ENCODE measurements around the gene TMEM203.
A peak's percentile ranks its signal among the peaks of the same experiment; 100 is the strongest.
"Not testable (repeated sequence)": the region's sequence is repeated elsewhere in the genome, so short reads cannot be mapped to it uniquely, and the experiment has no call there.

TMEM203 gene, protein sequence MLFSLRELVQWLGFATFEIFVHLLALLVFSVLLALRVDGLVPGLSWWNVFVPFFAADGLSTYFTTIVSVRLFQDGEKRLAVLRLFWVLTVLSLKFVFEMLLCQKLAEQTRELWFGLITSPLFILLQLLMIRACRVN

GRCh38 chr9:137205126-137206069, at the start of gene TMEM203, which contains the start of gene NDOR1:
Gene TMEM203 (minus strand): TSS chr9:137205648. CDS start chr9:137205414, 234 bp downstream.
Gene NDOR1 (plus strand): TSS chr9:137205700. CDS start chr9:137205778, 78 bp downstream.
- DNase-seq: peak; percentile 95

DNA sequence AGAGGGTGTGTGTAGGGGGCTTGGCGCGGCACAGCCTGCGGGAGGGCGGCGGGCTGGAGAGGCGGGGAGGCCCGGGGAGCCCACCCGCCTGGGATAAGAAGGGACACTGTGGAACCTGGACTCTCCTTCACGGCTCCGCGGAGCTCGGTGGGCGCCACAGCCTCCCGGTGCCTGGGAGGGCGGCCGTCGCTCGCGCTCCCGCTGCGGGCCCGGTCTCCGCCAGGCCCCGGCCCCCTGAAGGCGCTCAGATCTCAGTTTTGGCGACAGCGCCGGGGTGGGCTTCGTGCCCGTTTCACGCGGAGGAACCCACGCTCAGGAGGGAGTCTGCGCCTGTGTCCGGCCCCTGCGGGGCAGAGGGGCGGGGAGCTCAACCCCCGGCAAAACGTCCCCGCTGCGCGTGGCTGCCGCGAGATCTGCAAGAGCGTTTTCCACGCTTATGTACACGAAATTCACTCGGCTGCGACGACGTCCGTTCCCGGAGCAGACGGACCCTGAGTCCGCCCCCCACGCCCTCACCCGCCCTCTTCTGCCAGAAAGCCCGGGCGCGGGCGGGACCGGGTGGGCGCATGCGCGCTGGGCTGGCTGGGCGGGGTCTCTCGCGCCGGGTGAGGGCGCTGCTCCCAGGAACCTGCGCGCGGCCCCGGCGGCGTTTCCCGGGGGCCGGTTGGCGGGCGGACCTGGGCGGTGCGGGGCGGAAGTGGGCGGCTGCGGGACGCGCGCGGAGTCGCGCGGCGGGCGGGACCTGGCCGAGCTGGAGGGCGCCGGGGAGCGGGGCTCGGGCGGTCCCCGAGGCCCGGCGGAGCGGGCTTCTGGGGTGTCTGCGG, 49.4 kb upstream of the TMEM203 start, which contains the start of gene NELFB:
TSS of gene NELFB (plus strand) at position 704 of the 824 bp plus-strand sequence.
- peak; percentile 92 for DNase-seq

DNA sequence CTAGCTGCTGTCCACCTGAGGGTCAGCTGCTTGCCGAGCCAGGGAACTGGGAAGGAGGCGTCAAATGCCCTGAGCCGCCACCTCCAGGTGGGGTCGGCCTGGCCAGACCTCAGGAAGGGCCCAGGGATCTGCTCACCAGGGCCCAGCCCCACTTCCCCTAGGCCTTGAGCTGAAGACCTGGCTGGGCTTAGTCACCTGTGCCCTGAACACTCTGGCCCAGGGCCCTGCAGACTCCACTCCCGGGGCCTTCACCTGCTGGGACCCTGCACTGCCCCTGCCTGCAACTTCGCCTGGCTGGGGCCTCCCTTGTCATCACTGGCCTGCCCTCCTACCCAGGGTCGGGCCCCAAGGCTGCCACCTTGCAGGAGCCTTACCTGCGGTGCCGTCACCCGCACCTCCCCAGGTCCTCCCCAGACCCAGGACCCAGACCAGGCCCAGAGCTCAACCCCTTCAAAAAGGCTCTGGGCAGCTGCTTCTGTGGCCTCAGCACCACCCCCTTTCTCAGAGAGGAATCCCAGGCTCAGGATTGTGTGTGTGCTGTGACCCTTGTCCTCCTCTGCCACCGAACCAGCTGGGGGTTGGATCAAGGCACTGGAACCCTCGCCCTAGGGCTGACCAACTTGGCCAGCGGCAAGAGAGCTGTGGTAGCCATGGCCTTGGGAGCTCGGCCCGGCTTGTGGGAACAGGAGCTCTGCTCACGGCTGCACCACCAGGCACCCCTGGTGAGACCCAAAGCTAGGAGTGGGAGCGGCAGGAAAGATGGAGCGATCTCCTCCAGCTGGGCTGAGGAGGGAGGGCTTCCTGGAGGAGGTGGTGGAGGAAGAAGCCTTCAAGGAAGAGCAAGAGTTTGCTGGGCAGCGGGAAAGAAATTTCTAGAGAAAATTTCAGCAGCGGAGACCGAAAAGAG, 48.5 kb upstream of the TMEM203 start:
- no peak for DNase-seq

DNA sequence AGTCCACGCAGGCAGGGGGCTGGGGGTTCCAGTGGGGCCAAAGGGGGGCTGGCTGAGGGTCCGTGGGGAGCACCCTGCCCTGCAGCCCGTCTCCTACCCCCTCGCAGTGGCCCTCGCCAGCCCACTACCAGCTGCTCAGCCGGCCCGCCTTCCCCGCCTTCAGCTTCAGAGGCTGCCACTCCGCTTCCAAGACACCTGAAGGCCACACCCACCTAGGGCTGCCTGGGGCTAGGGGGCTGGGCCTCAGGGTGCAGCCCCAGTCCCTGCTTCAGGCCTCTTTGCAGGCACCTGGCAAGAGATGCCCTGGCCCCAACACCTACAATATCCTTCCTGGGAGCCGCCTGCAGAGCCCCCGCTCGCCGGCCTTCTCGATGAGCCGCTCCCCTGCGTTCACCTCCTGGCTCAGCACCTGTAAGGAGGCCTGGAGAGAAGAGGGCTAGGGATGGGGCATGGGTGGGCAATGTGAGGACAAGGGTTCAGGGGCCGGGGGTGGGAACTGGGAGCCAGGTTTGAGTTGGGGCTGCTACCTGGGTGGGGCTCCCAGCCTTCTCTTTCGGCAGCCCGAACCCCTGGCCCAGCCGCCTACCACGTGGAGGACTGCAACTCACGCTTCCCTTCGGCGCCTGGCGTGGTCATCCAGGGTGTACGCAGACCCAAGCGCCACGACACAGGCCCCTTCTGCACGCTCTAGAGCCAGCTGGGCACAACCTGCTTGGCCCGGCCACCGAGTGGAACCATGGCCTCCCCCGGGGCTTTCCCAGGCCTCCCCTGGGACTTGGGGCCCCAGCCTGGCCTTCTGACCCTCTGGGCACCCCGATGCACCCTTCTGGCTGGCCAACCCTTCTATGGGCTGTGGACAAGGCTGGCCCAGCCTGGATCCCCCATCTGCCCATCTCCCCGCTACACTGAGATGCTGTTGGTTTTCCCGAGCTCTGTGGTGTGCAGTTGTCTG, 47.4 kb upstream of the TMEM203 start:
- DNase-seq: no peak

GRCh38 chr9:137251490-137252268, 46.2 kb upstream of the TMEM203 start:
- DNase-seq: no peak

GRCh38 chr9:137251194-137251461, 45.7 kb upstream of the TMEM203 start, which contains the start of gene STPG3:
Gene STPG3 (plus strand): TSS chr9:137251286. CDS start chr9:137251287, 1 bp downstream.
- DNase-seq: no peak

DNA sequence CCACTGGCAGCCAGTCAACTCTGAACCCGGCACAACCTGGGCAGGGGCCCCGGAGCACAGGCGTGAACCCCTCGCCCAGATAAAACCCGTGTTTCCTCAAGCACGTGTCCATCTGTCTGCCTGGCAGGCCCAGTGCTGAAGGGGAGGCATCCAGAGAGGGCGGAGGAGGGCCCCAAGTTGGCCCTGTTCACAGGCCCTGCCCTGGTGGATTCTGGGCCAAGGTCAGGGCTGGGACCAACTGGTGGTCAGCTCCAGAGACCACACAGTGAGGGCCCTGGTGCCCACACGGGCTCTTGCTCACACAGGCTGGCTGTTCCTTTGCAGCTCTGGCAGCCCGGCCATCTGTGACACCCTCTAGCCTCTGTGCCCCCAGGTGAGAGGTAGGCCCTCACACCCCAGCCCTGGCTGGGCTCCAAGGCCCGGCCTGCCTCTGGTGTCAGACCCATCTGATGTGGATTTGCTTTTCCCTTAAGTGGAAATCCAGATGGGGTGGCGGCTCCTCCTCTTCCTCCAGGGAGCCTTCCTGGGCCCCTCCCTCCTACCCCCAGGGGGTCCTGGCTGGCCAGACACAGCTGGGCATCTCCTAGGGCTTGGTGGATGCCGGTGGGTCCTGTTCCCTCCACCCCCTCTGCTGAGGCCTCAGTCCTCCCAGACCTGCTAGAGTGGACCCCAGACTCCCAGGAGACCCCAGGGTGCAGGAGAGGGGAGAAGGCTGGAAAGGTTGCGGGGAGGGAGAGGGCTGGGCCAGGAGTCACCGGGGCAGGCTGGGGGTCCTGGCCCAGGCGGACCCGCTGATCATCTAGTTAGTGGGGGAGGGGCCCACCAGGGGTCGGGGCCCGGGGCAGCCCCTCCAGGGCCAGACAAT, 45.1 kb upstream of the TMEM203 start:
- no peak for DNase-seq

GRCh38 chr9:137247916-137248175, 42.4 kb upstream of the TMEM203 start:
- no peak for DNase-seq

GRCh38 chr9:137247135-137247915, 41.9 kb upstream of the TMEM203 start:
- DNase-seq: no peak

- DNase-seq: no peak
These were observed 40.3 kb upstream of the TMEM203 start for GRCh38 chr9:137245450-137246421.

- DNase-seq: no peak
These were observed 39.3 kb upstream of the TMEM203 start for GRCh38 chr9:137244486-137245449.

GRCh38 chr9:137243626-137244485, 38.4 kb upstream of the TMEM203 start:
- peak; percentile 46 for DNase-seq

DNA sequence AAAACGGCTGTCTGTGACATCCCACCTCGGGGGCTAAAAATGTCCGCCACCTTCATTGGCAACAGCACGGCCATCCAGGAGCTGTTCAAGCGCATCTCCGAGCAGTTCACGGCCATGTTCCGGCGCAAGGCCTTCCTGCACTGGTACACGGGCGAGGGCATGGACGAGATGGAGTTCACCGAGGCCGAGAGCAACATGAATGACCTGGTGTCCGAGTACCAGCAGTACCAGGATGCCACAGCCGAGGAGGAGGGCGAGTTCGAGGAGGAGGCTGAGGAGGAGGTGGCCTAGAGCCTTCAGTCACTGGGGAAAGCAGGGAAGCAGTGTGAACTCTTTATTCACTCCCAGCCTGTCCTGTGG, 37.8 kb upstream of the TMEM203 start:
- not testable (repeated sequence) for DNase-seq

DNA sequence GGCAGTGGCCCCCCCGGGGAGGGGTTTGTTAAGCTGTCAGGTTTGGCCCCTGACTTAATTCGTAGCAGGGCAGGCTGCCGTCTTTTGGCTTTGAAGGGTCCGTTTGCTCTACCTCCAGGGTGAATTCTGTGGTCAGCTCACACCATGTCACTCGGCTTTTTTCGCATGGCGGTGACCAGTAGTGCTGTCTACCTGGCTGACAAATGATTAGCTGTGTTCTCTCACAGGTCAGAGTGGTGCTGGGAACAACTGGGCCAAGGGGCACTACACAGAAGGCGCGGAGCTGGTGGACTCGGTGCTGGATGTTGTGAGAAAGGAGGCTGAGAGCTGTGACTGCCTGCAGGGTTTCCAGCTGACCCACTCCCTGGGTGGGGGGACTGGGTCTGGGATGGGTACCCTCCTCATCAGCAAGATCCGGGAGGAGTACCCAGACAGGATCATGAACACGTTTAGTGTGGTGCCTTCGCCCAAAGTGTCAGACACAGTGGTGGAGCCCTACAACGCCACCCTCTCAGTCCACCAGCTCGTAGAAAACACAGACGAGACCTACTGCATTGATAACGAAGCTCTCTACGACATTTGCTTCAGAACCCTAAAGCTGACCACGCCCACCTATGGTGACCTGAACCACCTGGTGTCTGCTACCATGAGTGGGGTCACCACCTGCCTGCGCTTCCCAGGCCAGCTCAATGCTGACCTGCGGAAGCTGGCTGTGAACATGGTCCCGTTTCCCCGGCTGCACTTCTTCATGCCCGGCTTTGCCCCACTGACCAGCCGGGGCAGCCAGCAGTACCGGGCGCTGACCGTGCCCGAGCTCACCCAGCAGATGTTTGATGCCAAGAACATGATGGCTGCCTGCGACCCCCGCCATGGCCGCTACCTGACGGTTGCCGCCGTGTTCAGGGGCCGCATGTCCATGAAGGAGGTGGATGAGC, 37.1 kb upstream of the TMEM203 start:
- no peak for DNase-seq

Data from hematopoietic multipotent progenitor cell treated with erythropoietin and hydrocortisone succinate and interleukin-3 and kit ligand, for 6 days (in vitro differentiated cells).